HG03095 (cell line): ENCODE results near the gene EHBP1.

Experiments used
- ATAC-seq: cut with Tn5 transposase; IDR thresholded peaks from one replicate; pipeline ENCODE4 v1.9.1; 2021; ENCODE audit warnings: moderate library complexity; ENCODE audit not compliant: unreplicated experiment

EHBP1 gene

GRCh38 chr2:63047321-63048279 is 342.1 kb downstream of the EHBP1 start:
- ATAC-seq = no peak

- no peak for ATAC-seq
These were observed 343.1 kb downstream of the EHBP1 start for GRCh38 chr2:63048367-63049171.

GRCh38 chr2:63049211-63049969 is 343.9 kb downstream of the EHBP1 start:
- no peak for ATAC-seq

GRCh38 chr2:63049970-63050333 is 344.4 kb downstream of the EHBP1 start:
- ATAC-seq = no peak

GRCh38 chr2:63050334-63051041 is 345.0 kb downstream of the EHBP1 start, which contains the start of gene OTX1:
Gene OTX1 (plus strand): TSS chr2:63050830. CDS start chr2:63052991, 2,161 bp downstream.
- ATAC-seq = peak; percentile 80

GRCh38 chr2:63051042-63051794 is 345.7 kb downstream of the EHBP1 start:
- no peak for ATAC-seq

- ATAC-seq = no peak
These were observed 346.4 kb downstream of the EHBP1 start for GRCh38 chr2:63051795-63052333.

- ATAC-seq = no peak
These were observed 347.0 kb downstream of the EHBP1 start for GRCh38 chr2:63052411-63053080.

GRCh38 chr2:63053081-63053888 is 347.8 kb downstream of the EHBP1 start:
- no peak for ATAC-seq

- no peak for ATAC-seq
These were observed 348.5 kb downstream of the EHBP1 start for GRCh38 chr2:63053889-63054602.

- no peak for ATAC-seq
These were observed 349.3 kb downstream of the EHBP1 start for GRCh38 chr2:63054841-63055225.

GRCh38 chr2:63055226-63056106 is 350.0 kb downstream of the EHBP1 start:
- ATAC-seq = no peak

GRCh38 chr2:63056107-63057050 is 350.9 kb downstream of the EHBP1 start:
- no peak for ATAC-seq

- ATAC-seq = no peak
These were observed 352.0 kb downstream of the EHBP1 start for GRCh38 chr2:63057249-63058143.
